GM23248 (cell line): ENCODE results near the gene NKAIN2. TPM values are rescaled to one million over a fixed set of nuclear protein-coding genes. Genes with fewer than 3 reads are reported as not detected.

Experiments
- DNase-seq: peaks from one replicate; pipeline ENCODE4 v3.0.0-alpha.2; 2015
- H2AFZ ChIP-seq: fragments of 200-600 bp; sonication (generic); 2 replicates; pipeline ENCODE4 v1.6.1; 2016; ENCODE audit warnings: antibody characterized with exemption
- H3F3A ChIP-seq: fragments of 200-600 bp; sonication (generic); 2 replicates; pipeline ENCODE4 v1.6.1; 2016; ENCODE audit warnings: mild to moderate bottlenecking, antibody characterized with exemption, mixed run types; ENCODE audit not compliant: insufficient read depth
- H3K27ac ChIP-seq: fragments of 200-600 bp; sonication (generic); 2 replicates; pipeline ENCODE4 v1.5.1; 2016; ENCODE audit warnings: mild to moderate bottlenecking
- H3K27me3 ChIP-seq: fragments of 200-600 bp; sonication (generic); replicated peaks from 2 replicates; pipeline ENCODE4 v1.6.1; 2016; ENCODE audit warnings: mild to moderate bottlenecking; ENCODE audit not compliant: insufficient read depth
- H3K36me3 ChIP-seq: fragments of 200-600 bp; sonication (generic); 2 replicates; pipeline ENCODE4 v1.6.1; 2016; ENCODE audit warnings: low read depth, mild to moderate bottlenecking
- H3K4me1 ChIP-seq: fragments of 200-600 bp; sonication (generic); 2 replicates; pipeline ENCODE4 v1.6.1; 2016; ENCODE audit warnings: mild to moderate bottlenecking; ENCODE audit not compliant: insufficient read depth
- H3K4me2 ChIP-seq: fragments of 200-600 bp; sonication (generic); one replicate; pipeline ENCODE4 v1.6.1; 2016; ENCODE audit warnings: mild to moderate bottlenecking; ENCODE audit not compliant: unreplicated experiment
- H3K4me3 ChIP-seq: fragments of 200-600 bp; sonication (generic); 2 replicates; pipeline ENCODE4 v1.5.1; 2016; ENCODE audit warnings: mild to moderate bottlenecking
- H3K79me2 ChIP-seq: fragments of 200-600 bp; sonication (generic); 2 replicates; pipeline ENCODE4 v1.6.1; 2016; ENCODE audit warnings: mild to moderate bottlenecking; ENCODE audit not compliant: insufficient read depth
- H3K9ac ChIP-seq: fragments of 200-600 bp; sonication (generic); 2 replicates; pipeline ENCODE4 v1.6.1; 2016; ENCODE audit warnings: mild to moderate bottlenecking
- H3K9me2 ChIP-seq: fragments of 200-600 bp; sonication (generic); 2 replicates; pipeline ENCODE4 v1.6.1; 2016; ENCODE audit warnings: mixed run types, mild to moderate bottlenecking, moderate library complexity; ENCODE audit not compliant: insufficient read depth
- H3K9me3 ChIP-seq: fragments of 200-600 bp; sonication (generic); one replicate; pipeline ENCODE4 v1.6.1; 2017; ENCODE audit warnings: low read depth
- H4K20me1 ChIP-seq: fragments of 200-600 bp; sonication (generic); 2 replicates; pipeline ENCODE4 v1.6.0; 2016; ENCODE audit not compliant: insufficient read depth
- EZH2 ChIP-seq: fragments of 200-600 bp; sonication (generic); IDR thresholded peaks from 2 replicates; pipeline ENCODE4 v1.6.1; 2018; ENCODE audit warnings: antibody characterized with exemption, mild to moderate bottlenecking; ENCODE audit not compliant: insufficient read depth, poor library complexity, severe bottlenecking
- EZH2phosphoT487 ChIP-seq: fragments of 200-600 bp; sonication (generic); IDR thresholded peaks from 2 replicates; pipeline ENCODE4 v1.6.1; 2018; ENCODE audit warnings: antibody characterized with exemption, moderate library complexity, mild to moderate bottlenecking, low read depth; ENCODE audit not compliant: insufficient read depth
- WGBS, 2 experiments: methylation state at CpG; one replicate each; pipeline ENCODE4 v1.1.6; 2015 to 2017; ENCODE audit warnings: low lambda C conversion rate in 2 of 2, low coverage in 1 of 2; ENCODE audit errors: missing lambda C conversion rate in 2 of 2; 5-methylcytosine and 5-hydroxymethylcytosine counted together
- in situ Hi-C: fragments of 300-500 bp; cut with MboI; formaldehyde crosslinking; loops from 2 replicates; pipeline ENCODE4 v1.15.0; 2020
- polyA plus RNA-seq: library from polyadenylated mRNA; unstranded; fragments of >200 nt; fragmentation: Nextera tagmentation; extraction: Ambion mirVana; gene quantifications from 2 replicates; pipeline ENCODE4 v1.2.1, GENCODE V29; 2016
- total RNA-seq: library from RNA; depleted of rRNA; stranded (reverse); fragments of >200 nt; shearing (Covaris generic); gene quantifications from 2 replicates; pipeline ENCODE4 v1.2.3, GENCODE V29; 2014

Gene NKAIN2
- total and polyA plus RNA-seq, 2 experiments from 2014 or later, result not detected

- TF ChIP-seq EZH2phosphoT487, result no peak
- no peak for TF ChIP-seq EZH2
- Histone ChIP-seq H3K9ac (no peak overlapping the region), H3K79me2 (no peaks in the 10 kb centered on the region), H3K4me1 (no peaks in the 10 kb centered on the region), H3K4me2 (no peak overlapping the region), H3K36me3 (no peaks in the 10 kb centered on the region), H3K4me3 (no peak overlapping the region), H3K27me3 (no peaks in the 10 kb centered on the region), H3F3A (no peaks in the 10 kb centered on the region), H3K9me2 (no peaks in the 10 kb centered on the region), H2AFZ (no peak overlapping the region), H4K20me1 (no peaks in the 10 kb centered on the region), H3K9me3 (no peaks in the 10 kb centered on the region), H3K27ac (no peak overlapping the region)
- in situ Hi-C loops, result no loop called here
- 73 to 74% methylated on average over 1 of the region's 1 CpG for WGBS, 2 experiments
- no peak for DNase-seq
Measured at GRCh38 chr6:124758663-124759062, 955.0 kb downstream of the NKAIN2 start.

- Histone ChIP-seq H3K9ac (no peak overlapping the region), H3K36me3 (no peaks in the 10 kb centered on the region), H3K27ac (no peak overlapping the region), H3K4me1 (no peaks in the 10 kb centered on the region), H3K9me2 (no peaks in the 10 kb centered on the region), H3K9me3 (no peaks in the 10 kb centered on the region), H2AFZ (no peak overlapping the region), H3K79me2 (no peaks in the 10 kb centered on the region), H3K4me3 (no peak overlapping the region), H3F3A (no peaks in the 10 kb centered on the region), H3K27me3 (no peaks in the 10 kb centered on the region), H4K20me1 (no peaks in the 10 kb centered on the region), H3K4me2 (no peak overlapping the region)
- 93 to 94% methylated on average over 1 of the region's 1 CpG for WGBS, 2 experiments
- DNase-seq, result no peak
- TF ChIP-seq EZH2 (no peak), EZH2phosphoT487 (no peak)
- in situ Hi-C loops, result no loop called here
Measured at GRCh38 chr6:124765280-124765679, 961.6 kb downstream of the NKAIN2 start.

- no peaks in the 10 kb centered on the region for H3K36me3 ChIP-seq
- 22 to 29% methylated on average over 1 of the region's 1 CpG for WGBS, 2 experiments
Measured at GRCh38 chr6:124768224-124768623, 964.6 kb downstream of the NKAIN2 start.

GRCh38 chr6:124769811-124770544 is 966.3 kb downstream of the NKAIN2 start:
- H4K20me1 ChIP-seq, result no peaks in the 10 kb centered on the region
- H3K27ac ChIP-seq, result no peak overlapping the region
- in situ Hi-C loops, result no loop called here
- H3K79me2 ChIP-seq, result no peaks in the 10 kb centered on the region
- no peak overlapping the region for H3K9ac ChIP-seq
- no peaks in the 10 kb centered on the region for H3K9me3 ChIP-seq
- no peak overlapping the region for H3K4me2 ChIP-seq
- H3K4me1 ChIP-seq, result no peaks in the 10 kb centered on the region
- H3K4me3 ChIP-seq, result no peak overlapping the region
- no peaks in the 10 kb centered on the region for H3K27me3 ChIP-seq
- DNase-seq, result no peak
- H3K36me3 ChIP-seq, result no peaks in the 10 kb centered on the region
- no peak overlapping the region for H2AFZ ChIP-seq
- no peaks in the 10 kb centered on the region for H3K9me2 ChIP-seq
- TF ChIP-seq EZH2phosphoT487, result no peak
- TF ChIP-seq EZH2, result no peak
- no peaks in the 10 kb centered on the region for H3F3A ChIP-seq
- 5 to 8% methylated on average over 1 of the region's 1 CpG for WGBS, 2 experiments

More at GRCh38 chr6:124768224-124768623, 964.6 kb downstream of the NKAIN2 start:
- H3K4me3 ChIP-seq, result no peak overlapping the region
- no peak overlapping the region for H3K9ac ChIP-seq
- no peaks in the 10 kb centered on the region for H3K27me3 ChIP-seq
- no peak for DNase-seq
- H3F3A ChIP-seq, result no peaks in the 10 kb centered on the region
- in situ Hi-C loops, result no loop called here
- no peaks in the 10 kb centered on the region for H3K9me3 ChIP-seq
- no peaks in the 10 kb centered on the region for H3K4me1 ChIP-seq
- TF ChIP-seq EZH2, result no peak
- no peak for TF ChIP-seq EZH2phosphoT487
- H2AFZ ChIP-seq, result no peak overlapping the region
- H3K79me2 ChIP-seq, result no peaks in the 10 kb centered on the region
- no peak overlapping the region for H3K4me2 ChIP-seq
- H4K20me1 ChIP-seq, result no peaks in the 10 kb centered on the region
- no peak overlapping the region for H3K27ac ChIP-seq
- H3K9me2 ChIP-seq, result no peaks in the 10 kb centered on the region

- 23 to 32% methylated on average over 3 of the region's 3 CpGs for WGBS, 2 experiments
- no peak for DNase-seq
- Histone ChIP-seq H3K4me3 (no peak overlapping the region), H3K27me3 (no peaks in the 10 kb centered on the region), H3K27ac (no peak overlapping the region), H3K79me2 (no peaks in the 10 kb centered on the region), H4K20me1 (no peaks in the 10 kb centered on the region), H3K36me3 (no peaks in the 10 kb centered on the region), H2AFZ (no peak overlapping the region), H3K4me2 (no peak overlapping the region), H3K4me1 (no peaks in the 10 kb centered on the region), H3F3A (no peaks in the 10 kb centered on the region), H3K9me2 (no peaks in the 10 kb centered on the region), H3K9me3 (no peaks in the 10 kb centered on the region), H3K9ac (no peak overlapping the region)
- TF ChIP-seq EZH2phosphoT487 (no peak), EZH2 (no peak)
- in situ Hi-C loops, result no loop called here
Measured at GRCh38 chr6:124770784-124771183, 967.1 kb downstream of the NKAIN2 start.
